Measurements from ENCODE around the gene BICDL2.
A peak's percentile ranks its signal among the peaks of the same experiment; 100 is the strongest.
"Not testable (repeated sequence)": the region's sequence is repeated elsewhere in the genome, so short reads cannot be mapped to it uniquely, and the experiment has no call there.

The BICDL2 gene

DNA sequence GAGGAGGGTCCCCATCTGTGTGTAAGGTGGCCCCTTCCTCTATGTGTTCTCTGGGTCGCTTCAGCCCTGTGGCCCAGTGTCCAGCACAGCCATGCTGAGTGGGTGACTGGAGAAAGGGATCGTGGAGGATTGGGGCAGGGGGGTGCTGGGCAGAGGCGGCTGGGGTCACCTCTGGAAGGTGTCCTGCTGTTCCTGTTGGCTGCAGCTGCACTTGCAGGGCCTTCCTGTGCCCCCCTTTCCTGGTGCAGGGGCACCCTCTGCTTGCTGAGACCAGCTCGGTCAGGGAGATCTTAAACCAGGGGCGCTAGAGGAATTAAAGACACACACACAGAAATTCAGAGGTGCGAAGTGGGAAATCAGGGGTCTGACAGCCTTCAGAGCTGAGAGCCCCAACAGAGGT is 39.8 kb upstream of the BICDL2 start:
- DNase-seq (ENCODE audit: low read depth), result peak; percentile 54
- H3K4me3 ChIP-seq (ENCODE audit: low read depth, low read length), result peak overlapping the region; percentile 51
- TF ChIP-seq, protein P1, sequence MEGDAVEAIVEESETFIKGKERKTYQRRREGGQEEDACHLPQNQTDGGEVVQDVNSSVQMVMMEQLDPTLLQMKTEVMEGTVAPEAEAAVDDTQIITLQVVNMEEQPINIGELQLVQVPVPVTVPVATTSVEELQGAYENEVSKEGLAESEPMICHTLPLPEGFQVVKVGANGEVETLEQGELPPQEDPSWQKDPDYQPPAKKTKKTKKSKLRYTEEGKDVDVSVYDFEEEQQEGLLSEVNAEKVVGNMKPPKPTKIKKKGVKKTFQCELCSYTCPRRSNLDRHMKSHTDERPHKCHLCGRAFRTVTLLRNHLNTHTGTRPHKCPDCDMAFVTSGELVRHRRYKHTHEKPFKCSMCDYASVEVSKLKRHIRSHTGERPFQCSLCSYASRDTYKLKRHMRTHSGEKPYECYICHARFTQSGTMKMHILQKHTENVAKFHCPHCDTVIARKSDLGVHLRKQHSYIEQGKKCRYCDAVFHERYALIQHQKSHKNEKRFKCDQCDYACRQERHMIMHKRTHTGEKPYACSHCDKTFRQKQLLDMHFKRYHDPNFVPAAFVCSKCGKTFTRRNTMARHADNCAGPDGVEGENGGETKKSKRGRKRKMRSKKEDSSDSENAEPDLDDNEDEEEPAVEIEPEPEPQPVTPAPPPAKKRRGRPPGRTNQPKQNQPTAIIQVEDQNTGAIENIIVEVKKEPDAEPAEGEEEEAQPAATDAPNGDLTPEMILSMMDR (IDR thresholded peaks at IDR 0.05; ENCODE audit: insufficient read depth, low read depth, low read length, missing control alignments), result no peak

DNA sequence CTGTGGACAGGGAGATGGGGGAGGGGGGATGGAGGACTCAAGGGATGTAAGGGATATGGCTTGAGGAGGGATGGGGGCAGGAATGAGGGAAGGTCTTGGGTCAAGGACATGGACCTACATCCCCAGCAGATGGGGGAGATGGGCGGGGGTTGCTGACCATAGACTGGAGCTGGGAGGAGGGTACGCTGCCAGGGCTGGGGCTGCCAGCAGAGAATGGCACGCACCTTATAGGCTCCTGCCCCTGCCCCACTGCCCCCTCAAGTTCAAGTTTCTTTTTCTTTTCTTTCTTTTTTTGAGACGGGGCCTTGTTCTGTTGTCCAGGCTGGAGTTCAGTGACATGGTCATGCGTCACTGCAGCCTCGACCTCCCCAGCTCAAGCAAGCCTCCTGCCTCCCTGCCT is 39.2 kb upstream of the BICDL2 start:
- peak overlapping the region; percentile 51 for H3K4me3 ChIP-seq (ENCODE audit: low read depth, low read length)
- DNase-seq (ENCODE audit: low read depth), result not testable (repeated sequence)

DNA sequence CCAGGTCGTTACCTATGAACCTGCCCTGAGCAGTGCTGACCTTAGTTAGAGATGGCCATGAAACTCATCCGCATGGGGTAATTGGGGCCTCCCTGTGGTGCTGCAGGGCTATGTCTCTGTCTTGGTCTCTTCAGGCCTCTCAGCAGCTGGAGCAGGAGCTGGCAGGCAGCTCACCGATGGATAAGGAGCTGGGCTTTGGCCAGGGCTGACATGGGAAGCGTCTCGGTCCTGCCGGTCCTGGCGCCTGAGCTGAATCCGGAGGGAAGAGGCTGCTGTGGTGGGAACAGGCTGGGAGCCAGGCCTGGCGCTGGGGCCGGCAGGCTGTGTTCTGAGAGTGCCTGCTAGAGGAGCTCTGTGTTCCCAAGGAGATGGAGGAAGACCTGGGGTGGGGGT is 38.8 kb upstream of the BICDL2 start:
- H3K4me3 ChIP-seq (ENCODE audit: low read depth, low read length), result peak overlapping the region; percentile 51
- TF ChIP-seq, protein P1 (IDR thresholded peaks at IDR 0.05; ENCODE audit: insufficient read depth, low read depth, low read length, missing control alignments), result no peak
- no peak for DNase-seq (ENCODE audit: low read depth)

GRCh38 chr16:3074860-3075522 is 38.2 kb upstream of the BICDL2 start:
- TF ChIP-seq, protein P1 (IDR thresholded peaks at IDR 0.05; ENCODE audit: insufficient read depth, low read depth, low read length, missing control alignments), result no peak
- DNase-seq (ENCODE audit: low read depth), result peak; percentile 93
- peak overlapping the region; percentile 51 for H3K4me3 ChIP-seq (ENCODE audit: low read depth, low read length)

- TF ChIP-seq, protein P1 (IDR thresholded peaks at IDR 0.05; ENCODE audit: insufficient read depth, low read depth, low read length, missing control alignments), result no peak
- no peak for DNase-seq (ENCODE audit: low read depth)
- H3K4me3 ChIP-seq (ENCODE audit: low read depth, low read length), result no peak overlapping the region
These were observed 36.7 kb upstream of the BICDL2 start for GRCh38 chr16:3073448-3073847.

DNA sequence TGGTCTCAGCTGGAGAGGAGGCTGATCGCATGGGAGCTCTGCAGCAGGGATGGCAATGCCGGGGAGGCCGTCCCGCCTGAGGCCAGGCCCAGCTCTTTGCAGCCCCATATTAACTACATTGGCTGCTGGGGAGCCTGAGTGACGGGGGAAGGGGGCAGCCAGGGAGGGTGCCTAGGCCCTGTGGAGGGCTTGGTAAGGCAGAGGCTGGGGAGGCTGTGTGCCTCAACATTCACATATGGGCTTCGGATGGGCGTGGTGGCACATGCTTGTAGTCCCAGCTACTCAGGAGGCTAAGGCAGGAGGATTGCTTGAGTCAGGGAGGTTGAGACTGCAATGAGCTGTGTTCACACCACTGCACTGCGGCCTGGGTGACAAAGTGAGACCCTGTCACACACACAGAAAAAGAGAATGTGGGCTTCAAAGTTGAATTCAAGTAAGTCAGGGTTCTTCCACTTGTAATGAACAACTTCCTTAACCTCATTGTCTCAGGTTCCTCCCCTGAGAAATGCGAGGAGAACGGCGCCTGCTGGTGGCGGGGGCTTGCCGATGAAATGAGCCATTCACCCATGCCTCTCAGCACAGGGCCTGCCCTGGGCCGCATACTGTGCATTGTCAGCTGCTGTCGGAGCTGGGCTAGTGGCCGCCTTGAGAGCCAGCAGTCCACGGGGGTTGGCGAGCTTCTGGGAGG is 36.0 kb upstream of the BICDL2 start:
- not testable (repeated sequence) for DNase-seq (ENCODE audit: low read depth); H3K4me3 ChIP-seq (ENCODE audit: low read depth, low read length)

GRCh38 chr16:3072148-3072547 is 35.4 kb upstream of the BICDL2 start:
- DNase-seq (ENCODE audit: low read depth); H3K4me3 ChIP-seq (ENCODE audit: low read depth, low read length): not testable (repeated sequence)

- DNase-seq (ENCODE audit: low read depth), result no peak
- no peak overlapping the region for H3K4me3 ChIP-seq (ENCODE audit: low read depth, low read length)
- TF ChIP-seq, protein P1 (IDR thresholded peaks at IDR 0.05; ENCODE audit: insufficient read depth, low read depth, low read length, missing control alignments), result no peak
These were observed 34.9 kb upstream of the BICDL2 start for GRCh38 chr16:3071655-3072054.

Measured in GM12865 (cell line).